GM19240 (cell line): ENCODE results near the gene SYNGAP1.
A peak's percentile ranks its signal among the peaks of the same experiment; 100 is the strongest.

Experiments
- DNase-seq: peaks from one replicate; pipeline ENCODE4 v3.0.0; 2011; ENCODE audit warnings: low spot score; ENCODE audit not compliant: insufficient read length

Gene SYNGAP1

DNA sequence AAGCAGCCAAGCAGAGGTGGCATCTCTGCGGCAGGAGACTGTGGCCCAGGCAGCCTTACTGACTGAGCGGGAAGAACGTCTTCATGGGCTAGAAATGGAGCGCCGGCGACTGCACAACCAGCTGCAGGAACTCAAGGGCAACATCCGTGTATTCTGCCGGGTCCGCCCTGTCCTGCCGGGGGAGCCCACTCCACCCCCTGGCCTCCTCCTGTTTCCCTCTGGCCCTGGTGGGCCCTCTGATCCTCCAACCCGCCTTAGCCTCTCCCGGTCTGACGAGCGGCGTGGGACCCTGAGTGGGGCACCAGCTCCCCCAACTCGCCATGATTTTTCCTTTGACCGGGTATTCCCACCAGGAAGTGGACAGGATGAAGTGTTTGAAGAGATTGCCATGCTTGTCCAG is 15.0 kb upstream of the SYNGAP1 start:
- DNase-seq = no peak

DNA sequence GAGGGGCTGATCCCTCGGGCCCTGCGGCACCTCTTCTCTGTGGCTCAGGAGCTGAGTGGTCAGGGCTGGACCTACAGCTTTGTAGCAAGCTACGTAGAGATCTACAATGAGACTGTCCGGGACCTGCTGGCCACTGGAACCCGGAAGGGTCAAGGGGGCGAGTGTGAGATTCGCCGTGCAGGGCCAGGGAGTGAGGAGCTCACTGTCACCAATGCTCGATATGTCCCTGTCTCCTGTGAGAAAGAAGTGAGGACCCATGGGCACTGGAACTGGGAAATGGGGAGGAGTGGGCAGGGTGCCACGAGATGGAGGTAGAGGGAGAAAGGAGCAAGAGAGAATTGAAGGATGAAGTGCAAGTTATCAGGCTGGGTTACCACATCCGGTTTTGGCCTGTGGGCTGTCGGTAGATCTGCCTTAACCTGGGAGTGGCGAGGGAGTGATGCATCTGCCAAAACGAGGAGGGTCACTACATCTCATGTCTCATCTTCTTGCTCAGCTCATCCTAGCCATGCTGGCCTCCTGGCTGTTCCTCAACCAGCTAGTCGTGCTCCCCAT is 14.4 kb upstream of the SYNGAP1 start:
- DNase-seq = no peak

DNA sequence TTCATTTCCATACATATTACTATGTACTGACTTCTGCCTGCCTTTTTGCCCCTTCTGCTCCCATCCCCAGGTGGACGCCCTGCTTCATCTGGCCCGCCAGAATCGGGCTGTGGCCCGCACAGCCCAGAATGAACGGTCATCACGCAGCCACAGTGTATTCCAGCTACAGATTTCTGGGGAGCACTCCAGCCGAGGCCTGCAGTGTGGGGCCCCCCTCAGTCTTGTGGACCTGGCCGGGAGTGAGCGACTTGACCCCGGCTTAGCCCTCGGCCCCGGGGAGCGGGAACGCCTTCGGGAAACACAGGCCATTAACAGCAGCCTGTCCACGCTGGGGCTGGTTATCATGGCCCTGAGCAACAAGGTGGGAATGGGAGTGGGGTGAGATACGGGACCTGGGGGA is 13.7 kb upstream of the SYNGAP1 start:
- no peak for DNase-seq

GRCh38 chr6:33407132-33407718 is 12.6 kb upstream of the SYNGAP1 start:
- no peak for DNase-seq

GRCh38 chr6:33410050-33410710 is 9.7 kb upstream of the SYNGAP1 start:
- DNase-seq = peak; percentile 93

- no peak for DNase-seq
Measured at GRCh38 chr6:33410711-33411631, 8.9 kb upstream of the SYNGAP1 start, which contains the start of gene PHF1. PHF1 (plus strand) TSS chr6:33411014; CDS start chr6:33412264, 1,250 bp downstream.

DNA sequence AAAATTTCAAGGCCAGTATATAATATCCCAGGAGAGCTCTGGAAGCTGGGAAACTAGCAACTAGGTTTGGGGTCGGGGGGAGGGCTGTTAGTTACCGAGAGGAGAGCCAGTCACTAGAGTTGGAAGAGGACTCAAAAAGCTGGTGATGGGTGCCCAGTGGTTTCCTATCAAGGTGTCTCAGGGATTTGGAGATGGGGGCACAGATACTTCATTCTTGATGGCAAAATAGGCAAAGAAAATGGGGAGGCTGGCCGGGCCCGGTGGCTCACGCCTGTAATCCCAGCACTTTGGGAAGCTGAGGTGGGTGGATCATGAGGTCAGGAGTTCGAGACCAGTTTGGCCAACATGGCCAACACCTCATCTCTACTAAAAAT is 8.2 kb upstream of the SYNGAP1 start:
- no peak for DNase-seq

DNA sequence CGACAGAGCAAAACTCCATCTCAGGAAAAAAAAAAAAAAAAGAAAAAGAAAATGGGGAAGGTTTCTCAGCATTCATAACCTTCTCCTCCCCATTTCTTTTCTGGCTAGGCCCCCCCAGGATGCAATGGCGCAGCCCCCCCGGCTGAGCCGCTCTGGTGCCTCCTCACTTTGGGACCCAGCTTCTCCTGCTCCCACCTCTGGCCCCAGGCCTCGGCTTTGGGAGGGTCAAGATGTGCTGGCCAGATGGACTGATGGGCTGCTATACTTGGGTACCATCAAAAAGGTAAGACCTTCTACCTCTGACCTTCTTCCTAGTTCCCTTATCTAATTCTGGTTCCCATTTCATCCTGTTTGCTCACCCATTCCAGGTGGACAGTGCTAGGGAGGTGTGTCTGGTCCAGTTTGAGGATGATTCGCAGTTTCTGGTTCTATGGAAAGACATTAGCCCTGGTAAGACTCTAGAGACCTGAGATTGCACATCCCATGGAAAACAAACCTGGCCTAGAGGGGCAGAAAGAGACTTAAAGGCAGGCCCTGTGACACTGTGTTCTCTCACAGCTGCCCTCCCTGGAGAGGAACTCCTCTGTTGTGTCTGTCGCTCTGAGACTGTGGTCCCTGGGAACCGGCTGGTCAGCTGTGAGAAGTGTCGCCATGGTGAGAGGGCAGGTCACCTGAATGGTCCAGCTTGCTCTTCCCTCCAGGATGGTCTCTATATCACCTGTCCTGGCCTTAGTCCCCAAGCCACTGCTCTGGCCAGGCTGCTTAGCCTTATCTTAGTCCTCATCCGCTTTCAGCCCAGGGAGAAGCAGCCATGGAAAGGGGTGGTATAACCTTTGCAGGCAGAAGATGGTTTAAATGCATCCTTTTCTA is 7.5 kb upstream of the SYNGAP1 start:
- no peak for DNase-seq

DNA sequence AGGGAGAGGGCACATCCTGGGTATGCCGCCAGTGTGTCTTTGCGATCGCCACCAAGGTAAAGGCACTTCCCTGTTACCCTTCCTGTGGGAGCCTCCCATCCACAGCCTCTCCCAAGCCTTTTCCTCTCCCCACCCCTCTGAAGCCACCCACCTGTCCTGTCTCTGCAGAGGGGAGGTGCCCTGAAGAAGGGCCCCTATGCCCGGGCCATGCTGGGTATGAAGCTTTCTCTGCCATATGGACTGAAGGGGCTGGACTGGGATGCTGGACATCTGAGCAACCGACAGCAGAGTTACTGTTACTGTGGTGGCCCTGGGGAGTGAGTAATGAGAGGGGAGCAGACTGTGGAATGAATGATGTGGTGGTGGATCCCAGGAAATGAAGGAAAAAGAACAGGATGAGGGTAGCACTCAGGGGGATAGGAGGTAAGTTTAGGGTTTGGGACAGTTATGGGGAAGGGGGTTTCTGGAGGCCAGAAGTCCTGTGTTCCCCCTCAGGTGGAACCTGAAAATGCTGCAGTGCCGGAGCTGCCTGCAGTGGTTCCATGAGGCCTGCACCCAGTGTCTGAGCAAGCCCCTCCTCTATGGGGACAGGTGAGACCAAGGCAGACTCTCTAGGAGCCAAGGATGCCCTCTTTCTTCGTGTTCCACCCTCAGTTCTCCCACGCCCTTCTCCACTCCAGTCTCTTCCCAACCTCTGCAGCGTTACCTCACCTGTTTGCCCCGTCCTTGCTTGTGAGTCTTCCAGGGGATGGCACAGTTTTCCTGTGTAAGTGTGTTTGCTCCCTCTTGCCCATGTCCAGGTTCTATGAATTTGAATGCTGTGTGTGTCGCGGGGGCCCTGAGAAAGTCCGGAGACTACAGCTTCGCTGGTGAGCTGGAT is 6.4 kb upstream of the SYNGAP1 start:
- DNase-seq = no peak

GRCh38 chr6:33414592-33415271 is 5.1 kb upstream of the SYNGAP1 start:
- no peak for DNase-seq

DNA sequence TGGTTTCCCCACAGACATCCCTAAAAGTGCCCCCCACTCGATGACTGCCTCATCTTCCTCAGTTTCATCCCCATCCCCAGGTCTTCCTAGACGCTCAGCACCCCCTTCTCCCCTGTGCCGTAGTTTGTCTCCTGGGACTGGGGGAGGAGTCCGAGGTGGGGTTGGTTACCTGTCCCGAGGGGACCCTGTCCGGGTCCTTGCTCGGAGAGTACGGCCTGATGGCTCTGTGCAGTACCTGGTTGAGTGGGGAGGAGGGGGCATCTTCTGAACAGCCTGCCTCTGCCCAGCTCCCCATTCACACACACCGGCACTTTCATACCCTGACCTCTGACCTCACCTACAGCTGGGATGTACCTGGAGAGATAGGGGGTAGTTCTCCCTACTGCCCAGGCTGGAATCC is 4.0 kb upstream of the SYNGAP1 start:
- no peak for DNase-seq

GRCh38 chr6:33416386-33417127 is 3.3 kb upstream of the SYNGAP1 start:
- no peak for DNase-seq

DNA sequence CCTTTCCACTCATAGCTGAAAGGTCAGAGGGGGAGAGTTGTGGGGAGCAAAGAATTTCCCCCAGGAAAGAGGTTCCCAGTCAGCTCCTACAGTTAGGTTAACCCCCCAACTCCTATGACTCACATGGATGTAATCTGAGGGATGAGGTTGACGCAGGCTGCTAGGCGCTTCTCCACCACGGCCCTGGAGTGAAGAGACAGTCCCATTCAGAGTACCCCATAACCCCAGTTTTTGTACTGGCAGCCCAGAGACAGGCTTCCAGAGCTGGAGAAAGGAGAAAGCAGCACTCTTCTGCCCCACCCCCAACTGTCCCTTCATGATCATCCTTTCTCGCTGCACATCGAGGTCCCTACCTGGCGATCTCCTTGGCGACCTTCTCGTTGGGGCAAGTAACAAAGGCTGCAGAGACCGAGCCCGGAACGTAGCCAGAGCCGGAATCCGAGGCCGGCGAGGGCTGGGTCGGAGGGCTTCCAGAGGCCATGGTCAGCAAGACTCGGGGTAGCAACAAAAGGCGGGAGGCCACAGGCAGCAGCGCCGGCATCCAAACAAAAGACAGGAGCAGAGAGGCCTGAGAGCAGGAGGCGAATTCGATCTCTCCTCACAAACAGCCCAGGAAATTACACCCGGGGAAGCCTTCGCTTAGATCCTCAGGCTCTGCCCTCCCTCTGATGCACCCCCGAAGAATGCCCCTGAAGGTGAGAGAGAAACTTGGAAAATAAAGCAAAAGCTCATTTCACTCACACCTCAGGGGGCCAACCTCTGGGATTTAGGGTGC is 2.5 kb upstream of the SYNGAP1 start:
- no peak for DNase-seq

GRCh38 chr6:33417903-33418689 is 1.8 kb upstream of the SYNGAP1 start, which contains the start of gene CUTA:
CUTA (minus strand) TSS chr6:33418107; CDS start chr6:33418000, 107 bp downstream.
- peak; percentile 88 for DNase-seq

DNA sequence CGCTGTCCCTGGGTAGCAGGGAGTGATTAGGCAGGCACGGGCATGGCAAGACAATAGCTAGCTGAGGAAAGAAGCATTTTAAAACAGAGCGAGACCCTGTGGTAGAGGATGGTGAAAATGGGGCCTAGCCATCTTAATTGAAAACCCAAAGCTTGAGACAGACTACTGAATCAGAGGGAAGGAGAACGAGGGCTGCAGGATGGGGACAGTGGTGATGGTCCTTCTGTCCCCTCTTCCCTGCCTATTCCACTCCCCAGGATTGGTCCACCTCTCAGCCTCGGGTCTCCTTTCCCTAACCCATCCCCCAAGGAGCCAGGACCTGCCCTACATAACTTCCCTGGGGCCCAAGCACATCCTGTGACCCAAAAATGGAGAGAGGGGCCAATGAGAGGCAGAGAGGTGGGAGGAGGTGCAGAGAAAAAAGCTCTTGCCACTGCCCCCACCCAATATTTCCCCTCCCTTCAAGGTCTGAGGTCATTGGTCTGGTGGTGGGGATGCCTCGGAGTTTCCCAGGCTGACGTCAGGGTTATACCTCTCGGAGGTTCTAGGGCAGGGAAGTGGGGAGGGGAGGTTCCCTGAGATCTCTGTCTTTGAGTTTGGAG is 1.1 kb upstream of the SYNGAP1 start:
- no peak for DNase-seq

GRCh38 chr6:33420491-33421343 is 852 bp downstream of the SYNGAP1 start:
- no peak for DNase-seq
